ENCODE data around the gene TMOD4. TPM values are rescaled to one million over a fixed set of nuclear protein-coding genes. Genes with fewer than 3 reads are reported as not detected.

The TMOD4 gene
- polyA plus RNA-seq, 1 donor, result 0.64 TPM

- no peak overlapping the region for H3K4me3 ChIP-seq (ENCODE audit: low read length)
- 100% methylated on average over 1 of the region's 5 CpGs for WGBS (ENCODE audit: insufficient coverage, low lambda C conversion rate)
- H3K4me1 ChIP-seq (ENCODE audit: control insufficient read depth, insufficient read depth, low read length), result peaks cover 4% of the 10 kb centered on the region
- peaks cover 43% of the 10 kb centered on the region for H3K36me3 ChIP-seq (ENCODE audit: control insufficient read depth, insufficient read depth, low read length)
- no peak overlapping the region for H3K27ac ChIP-seq (ENCODE audit: low read length)
- DNase-seq, result no peak
- H3K9me3 ChIP-seq (ENCODE audit: control insufficient read depth, low read depth, low read length), result no peaks in the 10 kb centered on the region
- H3K27me3 ChIP-seq (ENCODE audit: control insufficient read depth, insufficient read depth, low read length), result no peaks in the 10 kb centered on the region
Observed at GRCh38 chr1:151158326-151158725, 17.5 kb downstream of the TMOD4 start.

GRCh38 chr1:151157067-151157531 is 18.7 kb downstream of the TMOD4 start:
- H3K4me3 ChIP-seq (ENCODE audit: low read length), result no peak overlapping the region

GRCh38 chr1:151156515-151156819 is 19.3 kb downstream of the TMOD4 start, which contains the start of gene TNFAIP8L2:
Gene TNFAIP8L2, plus strand, starts transcription at chr1:151156649. Its CDS starts 2,049 bp downstream, at chr1:151158698.
- Histone ChIP-seq H3K27ac (ENCODE audit: low read length) (no peak within 1 kb of the TSS), H3K36me3 (ENCODE audit: control insufficient read depth, insufficient read depth, low read length) (peaks cover 40% of the 10 kb centered on the region), H3K4me1 (ENCODE audit: control insufficient read depth, insufficient read depth, low read length) (peaks cover 4% of the 10 kb centered on the region), H3K9me3 (ENCODE audit: control insufficient read depth, low read depth, low read length) (no peaks in the 10 kb centered on the region), H3K4me3 (ENCODE audit: low read length) (no peak within 1 kb of the TSS), H3K27me3 (ENCODE audit: control insufficient read depth, insufficient read depth, low read length) (no peaks in the 10 kb centered on the region)
- peak in 1 of 2 donors; percentile 41 for DNase-seq
- WGBS (ENCODE audit: insufficient coverage, low lambda C conversion rate), result no CpG with 5 or more reads among the region's 4 CpGs

More at GRCh38 chr1:151157067-151157531, 18.7 kb downstream of the TMOD4 start:
- WGBS (ENCODE audit: insufficient coverage, low lambda C conversion rate), result no CpG with 5 or more reads among the region's 6 CpGs
- Histone ChIP-seq H3K36me3 (ENCODE audit: control insufficient read depth, insufficient read depth, low read length) (peaks cover 43% of the 10 kb centered on the region), H3K4me1 (ENCODE audit: control insufficient read depth, insufficient read depth, low read length) (peaks cover 4% of the 10 kb centered on the region), H3K27ac (ENCODE audit: low read length) (no peak overlapping the region), H3K27me3 (ENCODE audit: control insufficient read depth, insufficient read depth, low read length) (no peaks in the 10 kb centered on the region), H3K9me3 (ENCODE audit: control insufficient read depth, low read depth, low read length) (no peaks in the 10 kb centered on the region)
- no peak for DNase-seq

GRCh38 chr1:151147665-151148064 is 28.1 kb downstream of the TMOD4 start:
- Histone ChIP-seq H3K9me3 (ENCODE audit: control insufficient read depth, low read depth, low read length) (no peaks in the 10 kb centered on the region), H3K4me1 (ENCODE audit: control insufficient read depth, insufficient read depth, low read length) (peaks cover 29% of the 10 kb centered on the region), H3K4me3 (ENCODE audit: low read length) (peak overlapping the region; percentile 92), H3K27ac (ENCODE audit: low read length) (peak overlapping the region; percentile 62), H3K27me3 (ENCODE audit: control insufficient read depth, insufficient read depth, low read length) (peaks cover 4% of the 10 kb centered on the region), H3K36me3 (ENCODE audit: control insufficient read depth, insufficient read depth, low read length) (no peaks in the 10 kb centered on the region)
- DNase-seq, result peak; percentile 58 to 77
- WGBS (ENCODE audit: insufficient coverage, low lambda C conversion rate), result no CpG with 5 or more reads among the region's 2 CpGs

- no peaks in the 10 kb centered on the region for H3K9me3 ChIP-seq (ENCODE audit: control insufficient read depth, low read depth, low read length)
- H3K27me3 ChIP-seq (ENCODE audit: control insufficient read depth, insufficient read depth, low read length), result peaks cover 4% of the 10 kb centered on the region
- peaks cover 29% of the 10 kb centered on the region for H3K4me1 ChIP-seq (ENCODE audit: control insufficient read depth, insufficient read depth, low read length)
- peak overlapping the region; percentile 62 for H3K27ac ChIP-seq (ENCODE audit: low read length)
- peaks cover 4% of the 10 kb centered on the region for H3K36me3 ChIP-seq (ENCODE audit: control insufficient read depth, insufficient read depth, low read length)
- peak overlapping the region; percentile 92 for H3K4me3 ChIP-seq (ENCODE audit: low read length)
- WGBS (ENCODE audit: insufficient coverage, low lambda C conversion rate), result no CpG with 5 or more reads among the region's 7 CpGs
- DNase-seq, result no peak
Observed at GRCh38 chr1:151147132-151147503, 28.7 kb downstream of the TMOD4 start.

GRCh38 chr1:151146412-151147131 is 29.2 kb downstream of the TMOD4 start, which contains the start of gene SEMA6C:
Gene SEMA6C, minus strand, starts transcription at chr1:151146631. Its CDS starts 4,010 bp downstream, at chr1:151142621.
- peaks cover 4% of the 10 kb centered on the region for H3K36me3 ChIP-seq (ENCODE audit: control insufficient read depth, insufficient read depth, low read length)

GRCh38 chr1:151146072-151146411 is 29.7 kb downstream of the TMOD4 start:
- H3K4me1 ChIP-seq (ENCODE audit: control insufficient read depth, insufficient read depth, low read length), result peaks cover 29% of the 10 kb centered on the region
- peaks cover 4% of the 10 kb centered on the region for H3K36me3 ChIP-seq (ENCODE audit: control insufficient read depth, insufficient read depth, low read length)
- DNase-seq, result no peak
- H3K27ac ChIP-seq (ENCODE audit: low read length), result peak overlapping the region; percentile 24
- whole genome bisulfite sequencing (ENCODE audit: insufficient coverage, low lambda C conversion rate), result no CpG with 5 or more reads among the region's 26 CpGs
- H3K27me3 ChIP-seq (ENCODE audit: control insufficient read depth, insufficient read depth, low read length), result peaks cover 4% of the 10 kb centered on the region
- H3K9me3 ChIP-seq (ENCODE audit: control insufficient read depth, low read depth, low read length), result no peaks in the 10 kb centered on the region
- peak overlapping the region; percentile 92 for H3K4me3 ChIP-seq (ENCODE audit: low read length)

More at GRCh38 chr1:151146412-151147131, 29.2 kb downstream of the TMOD4 start, which contains the start of gene SEMA6C:
- H3K27me3 ChIP-seq (ENCODE audit: control insufficient read depth, insufficient read depth, low read length), result peaks cover 4% of the 10 kb centered on the region
- H3K4me1 ChIP-seq (ENCODE audit: control insufficient read depth, insufficient read depth, low read length), result peaks cover 29% of the 10 kb centered on the region
- no peaks in the 10 kb centered on the region for H3K9me3 ChIP-seq (ENCODE audit: control insufficient read depth, low read depth, low read length)
- peak within 1 kb of the TSS; percentile 62 for H3K27ac ChIP-seq (ENCODE audit: low read length)
- no CpG with 5 or more reads among the region's 61 CpGs for WGBS (ENCODE audit: insufficient coverage, low lambda C conversion rate)
- DNase-seq, result peak; percentile 92 to 96
- H3K4me3 ChIP-seq (ENCODE audit: low read length), result peak within 1 kb of the TSS; percentile 92

- 20% methylated on average over 1 of the region's 43 CpGs for WGBS (ENCODE audit: insufficient coverage, low lambda C conversion rate)
- no peak overlapping the region for H3K27ac ChIP-seq (ENCODE audit: low read length)
- H3K27me3 ChIP-seq (ENCODE audit: control insufficient read depth, insufficient read depth, low read length), result peaks cover 4% of the 10 kb centered on the region
- DNase-seq, result peak in 1 of 2 donors; percentile 63
- H3K4me1 ChIP-seq (ENCODE audit: control insufficient read depth, insufficient read depth, low read length), result peaks cover 29% of the 10 kb centered on the region
- H3K36me3 ChIP-seq (ENCODE audit: control insufficient read depth, insufficient read depth, low read length), result peaks cover 4% of the 10 kb centered on the region
- no peaks in the 10 kb centered on the region for H3K9me3 ChIP-seq (ENCODE audit: control insufficient read depth, low read depth, low read length)
- peak overlapping the region; percentile 92 for H3K4me3 ChIP-seq (ENCODE audit: low read length)
Observed at GRCh38 chr1:151145304-151146071, 30.3 kb downstream of the TMOD4 start.

- Histone ChIP-seq H3K9me3 (ENCODE audit: control insufficient read depth, low read depth, low read length) (no peaks in the 10 kb centered on the region), H3K4me3 (ENCODE audit: low read length) (peak overlapping the region; percentile 92), H3K27ac (ENCODE audit: low read length) (no peak overlapping the region), H3K4me1 (ENCODE audit: control insufficient read depth, insufficient read depth, low read length) (peaks cover 29% of the 10 kb centered on the region), H3K36me3 (ENCODE audit: control insufficient read depth, insufficient read depth, low read length) (peaks cover 10% of the 10 kb centered on the region), H3K27me3 (ENCODE audit: control insufficient read depth, insufficient read depth, low read length) (peaks cover 4% of the 10 kb centered on the region)
- WGBS (ENCODE audit: insufficient coverage, low lambda C conversion rate), result 80% methylated on average over 1 of the region's 7 CpGs
- DNase-seq, result no peak
Observed at GRCh38 chr1:151144474-151145303, 31.1 kb downstream of the TMOD4 start.

- no peaks in the 10 kb centered on the region for H3K9me3 ChIP-seq (ENCODE audit: control insufficient read depth, low read depth, low read length)
- no peak overlapping the region for H3K27ac ChIP-seq (ENCODE audit: low read length)
- peaks cover 16% of the 10 kb centered on the region for H3K36me3 ChIP-seq (ENCODE audit: control insufficient read depth, insufficient read depth, low read length)
- H3K27me3 ChIP-seq (ENCODE audit: control insufficient read depth, insufficient read depth, low read length), result peaks cover 4% of the 10 kb centered on the region
- no peak overlapping the region for H3K4me3 ChIP-seq (ENCODE audit: low read length)
- WGBS (ENCODE audit: insufficient coverage, low lambda C conversion rate), result no CpG with 5 or more reads among the region's 5 CpGs
- H3K4me1 ChIP-seq (ENCODE audit: control insufficient read depth, insufficient read depth, low read length), result peaks cover 29% of the 10 kb centered on the region
- DNase-seq, result no peak
Observed at GRCh38 chr1:151143986-151144385, 31.8 kb downstream of the TMOD4 start.

Measured in large intestine (tissue), 3 donors.